GM12878 (cell line): ENCODE measurements around the gene BIRC3. TPM values are rescaled to one million over a fixed set of nuclear protein-coding genes. Genes with fewer than 3 reads are reported as not detected.

Source experiments
- BACH1 ChIP-seq: fragments of 450-650 bp; IDR thresholded peaks from 2 replicates; pipeline ENCODE4 v1.6.1; 2017; ENCODE audit warnings: mild to moderate bottlenecking, borderline replicate concordance
- CBFB ChIP-seq: IDR thresholded peaks from 2 replicates; pipeline ENCODE4 v1.6.1; 2016; ENCODE audit warnings: antibody characterized with exemption, low read depth
- CHD2 ChIP-seq: IDR thresholded peaks from 2 replicates; pipeline ENCODE4 v1.6.1; 2011; ENCODE audit warnings: low read depth, low read length, improper control_type of control experiment, borderline replicate concordance
- NBN ChIP-seq: fragments of 450-650 bp; IDR thresholded peaks from 2 replicates; pipeline ENCODE4 v1.6.1; 2016
- NKRF ChIP-seq: fragments of 450-650 bp; conservative IDR thresholded peaks from 2 replicates; pipeline ENCODE4 v1.6.1; 2017; ENCODE audit warnings: mild to moderate bottlenecking, moderate library complexity
- PAX5 ChIP-seq: IDR thresholded peaks from 2 replicates; pipeline ENCODE4 v1.6.1; 2011; ENCODE audit warnings: low read depth, low read length, borderline replicate concordance
- POLR2AphosphoS2 ChIP-seq: IDR thresholded peaks from 2 replicates; pipeline ENCODE4 v1.6.1; 2011; ENCODE audit warnings: low read depth, mild to moderate bottlenecking, low read length, improper control_type of control experiment, moderate library complexity
- SIX5 ChIP-seq: IDR thresholded peaks from 2 replicates; pipeline ENCODE4 v1.6.1; 2011; ENCODE audit warnings: mild to moderate bottlenecking, low read depth, low read length, moderate library complexity; ENCODE audit not compliant: severe bottlenecking
- TBL1XR1 ChIP-seq: IDR thresholded peaks from 2 replicates; pipeline ENCODE4 v1.6.1; 2012; ENCODE audit warnings: low read depth, low read length, improper control_type of control experiment
- TCF12 ChIP-seq: IDR thresholded peaks from 2 replicates; pipeline ENCODE4 v1.6.1; 2011; ENCODE audit warnings: low read depth, mild to moderate bottlenecking, low read length
- ZBED1 ChIP-seq: IDR thresholded peaks from 2 replicates; pipeline ENCODE4 v1.6.1; 2016; ENCODE audit warnings: borderline replicate concordance
- ZNF622 ChIP-seq: fragments of 450-650 bp; IDR thresholded peaks from 2 replicates; pipeline ENCODE4 v1.6.1; 2017; ENCODE audit warnings: mild to moderate bottlenecking, inconsistent platforms
- ZSCAN29 ChIP-seq: fragments of 450-650 bp; IDR thresholded peaks from 2 replicates; pipeline ENCODE4 v1.6.1; 2017; ENCODE audit warnings: mild to moderate bottlenecking, moderate library complexity
- polyA plus RNA-seq, 11 experiments: library from polyadenylated mRNA; depleted of rRNA in 4 of 11; unstranded in 6 of 11; stranded (reverse) in 5 of 11; fragments of >200 nt; fragmentation: Nextera tagmentation in 4 of 11; fragmentation: Illumina TruSeq in 1 of 11; extraction: Ambion mirVana in 4 of 11; extraction: Trizol in 1 of 11; gene quantifications; 1 replicate in 1 of 11; 2 replicates in 10 of 11; pipeline versions ENCODE4 v1.2.1 to v1.2.3, GENCODE V29; 2011 to 2016; ENCODE audit warnings: inconsistent platforms in 2 of 11, missing spikeins in 2 of 11, low read depth in 1 of 11
- total RNA-seq, 4 experiments: library from RNA; depleted of rRNA in 3 of 4; stranded (reverse); fragments of >200 nt in 3 of 4; fragmentation: Illumina TruSeq in 1 of 4; extraction: Trizol in 1 of 4; gene quantifications; 2 replicates each; pipeline versions ENCODE4 v1.2.1 to v1.2.3, GENCODE V29; 2013 to 2021
- TF ChIP-seq, protein P1 (sequence below): fragments of 150-350 bp; IDR thresholded peaks from 2 replicates; pipeline ENCODE4 v1.6.1; 2014; ENCODE audit warnings: mild to moderate bottlenecking, low read depth, low read length
- TF ChIP-seq, protein P2 (sequence below): fragments of 450-650 bp; IDR thresholded peaks from 2 replicates; pipeline ENCODE4 v1.6.1; 2018; ENCODE audit warnings: mild to moderate bottlenecking, low read depth, moderate library complexity; ENCODE audit not compliant: partially characterized antibody
- TF ChIP-seq, protein P3 (sequence below), 3 experiments: IDR thresholded peaks in 2 of 3; conservative IDR thresholded peaks in 1 of 3; 2 replicates each; pipeline ENCODE4 v1.5.1; 2011; ENCODE audit warnings: low read depth in 3 of 3, low read length in 3 of 3, mild to moderate bottlenecking in 3 of 3, control low read depth in 2 of 3, moderate library complexity in 2 of 3, inconsistent platforms in 1 of 3, mixed read lengths in 1 of 3; ENCODE audit not compliant: control insufficient read depth in 2 of 3, insufficient read depth in 1 of 3; ENCODE audit errors: extremely low read depth in 1 of 3
- TF ChIP-seq, protein P4 (sequence below): fragments of 450-650 bp; formaldehyde crosslinking; IDR thresholded peaks from 2 replicates; pipeline ENCODE4 v1.5.0; 2022; ENCODE audit warnings: mild to moderate bottlenecking, missing genetic modification characterization

Gene BIRC3
- total and polyA plus RNA-seq, 10 of the 15 experiments (the other 5 are each of a cell fraction or from before 2014, with no cell fraction given) = 42.1 to 351 (median 83.7) TPM

GRCh38 chr11:102317099-102317767, at the start of gene BIRC3 (continued):
- TF ChIP-seq, protein P1, sequence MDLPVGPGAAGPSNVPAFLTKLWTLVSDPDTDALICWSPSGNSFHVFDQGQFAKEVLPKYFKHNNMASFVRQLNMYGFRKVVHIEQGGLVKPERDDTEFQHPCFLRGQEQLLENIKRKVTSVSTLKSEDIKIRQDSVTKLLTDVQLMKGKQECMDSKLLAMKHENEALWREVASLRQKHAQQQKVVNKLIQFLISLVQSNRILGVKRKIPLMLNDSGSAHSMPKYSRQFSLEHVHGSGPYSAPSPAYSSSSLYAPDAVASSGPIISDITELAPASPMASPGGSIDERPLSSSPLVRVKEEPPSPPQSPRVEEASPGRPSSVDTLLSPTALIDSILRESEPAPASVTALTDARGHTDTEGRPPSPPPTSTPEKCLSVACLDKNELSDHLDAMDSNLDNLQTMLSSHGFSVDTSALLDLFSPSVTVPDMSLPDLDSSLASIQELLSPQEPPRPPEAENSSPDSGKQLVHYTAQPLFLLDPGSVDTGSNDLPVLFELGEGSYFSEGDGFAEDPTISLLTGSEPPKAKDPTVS = 0 out of 2 replicates have a peak, but pooled peaks have one; percentile 5
- TF ChIP-seq, protein P2, sequence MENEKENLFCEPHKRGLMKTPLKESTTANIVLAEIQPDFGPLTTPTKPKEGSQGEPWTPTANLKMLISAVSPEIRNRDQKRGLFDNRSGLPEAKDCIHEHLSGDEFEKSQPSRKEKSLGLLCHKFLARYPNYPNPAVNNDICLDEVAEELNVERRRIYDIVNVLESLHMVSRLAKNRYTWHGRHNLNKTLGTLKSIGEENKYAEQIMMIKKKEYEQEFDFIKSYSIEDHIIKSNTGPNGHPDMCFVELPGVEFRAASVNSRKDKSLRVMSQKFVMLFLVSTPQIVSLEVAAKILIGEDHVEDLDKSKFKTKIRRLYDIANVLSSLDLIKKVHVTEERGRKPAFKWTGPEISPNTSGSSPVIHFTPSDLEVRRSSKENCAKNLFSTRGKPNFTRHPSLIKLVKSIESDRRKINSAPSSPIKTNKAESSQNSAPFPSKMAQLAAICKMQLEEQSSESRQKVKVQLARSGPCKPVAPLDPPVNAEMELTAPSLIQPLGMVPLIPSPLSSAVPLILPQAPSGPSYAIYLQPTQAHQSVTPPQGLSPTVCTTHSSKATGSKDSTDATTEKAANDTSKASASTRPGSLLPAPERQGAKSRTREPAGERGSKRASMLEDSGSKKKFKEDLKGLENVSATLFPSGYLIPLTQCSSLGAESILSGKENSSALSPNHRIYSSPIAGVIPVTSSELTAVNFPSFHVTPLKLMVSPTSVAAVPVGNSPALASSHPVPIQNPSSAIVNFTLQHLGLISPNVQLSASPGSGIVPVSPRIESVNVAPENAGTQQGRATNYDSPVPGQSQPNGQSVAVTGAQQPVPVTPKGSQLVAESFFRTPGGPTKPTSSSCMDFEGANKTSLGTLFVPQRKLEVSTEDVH = peak; percentile 61
- TF ChIP-seq CHD2 (peak; percentile 90; the same call in 1 of the 2 replicates), PAX5 (peak; percentile 98), TCF12 (peak; percentile 97), NBN (peak; percentile 100), BACH1 (peak; percentile 96), ZBED1 (peak; percentile 96), CBFB (peak; percentile 99), NKRF (peak; percentile 90), POLR2AphosphoS2 (peak; percentile 98), TBL1XR1 (peak; percentile 98), ZSCAN29 (0 out of 2 replicates have a peak, but pooled peaks have one; percentile 61), SIX5 (no peak), ZNF622 (no peak)
- TF ChIP-seq, protein P3, sequence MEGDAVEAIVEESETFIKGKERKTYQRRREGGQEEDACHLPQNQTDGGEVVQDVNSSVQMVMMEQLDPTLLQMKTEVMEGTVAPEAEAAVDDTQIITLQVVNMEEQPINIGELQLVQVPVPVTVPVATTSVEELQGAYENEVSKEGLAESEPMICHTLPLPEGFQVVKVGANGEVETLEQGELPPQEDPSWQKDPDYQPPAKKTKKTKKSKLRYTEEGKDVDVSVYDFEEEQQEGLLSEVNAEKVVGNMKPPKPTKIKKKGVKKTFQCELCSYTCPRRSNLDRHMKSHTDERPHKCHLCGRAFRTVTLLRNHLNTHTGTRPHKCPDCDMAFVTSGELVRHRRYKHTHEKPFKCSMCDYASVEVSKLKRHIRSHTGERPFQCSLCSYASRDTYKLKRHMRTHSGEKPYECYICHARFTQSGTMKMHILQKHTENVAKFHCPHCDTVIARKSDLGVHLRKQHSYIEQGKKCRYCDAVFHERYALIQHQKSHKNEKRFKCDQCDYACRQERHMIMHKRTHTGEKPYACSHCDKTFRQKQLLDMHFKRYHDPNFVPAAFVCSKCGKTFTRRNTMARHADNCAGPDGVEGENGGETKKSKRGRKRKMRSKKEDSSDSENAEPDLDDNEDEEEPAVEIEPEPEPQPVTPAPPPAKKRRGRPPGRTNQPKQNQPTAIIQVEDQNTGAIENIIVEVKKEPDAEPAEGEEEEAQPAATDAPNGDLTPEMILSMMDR (IDR thresholded peaks at IDR 0.05 in 2 of 3, conservative IDR thresholded peaks at IDR 0.05 in 1 of 3; ENCODE audit: control insufficient read depth in 2 of 3, extremely low read depth in 1 of 3, insufficient read depth in 1 of 3, low read depth in 3 of 3, low read length in 3 of 3) = peak in 2 of 3 experiments; percentile 14 to 20; a peak in 2 of 6 replicates
- TF ChIP-seq, protein P4, sequence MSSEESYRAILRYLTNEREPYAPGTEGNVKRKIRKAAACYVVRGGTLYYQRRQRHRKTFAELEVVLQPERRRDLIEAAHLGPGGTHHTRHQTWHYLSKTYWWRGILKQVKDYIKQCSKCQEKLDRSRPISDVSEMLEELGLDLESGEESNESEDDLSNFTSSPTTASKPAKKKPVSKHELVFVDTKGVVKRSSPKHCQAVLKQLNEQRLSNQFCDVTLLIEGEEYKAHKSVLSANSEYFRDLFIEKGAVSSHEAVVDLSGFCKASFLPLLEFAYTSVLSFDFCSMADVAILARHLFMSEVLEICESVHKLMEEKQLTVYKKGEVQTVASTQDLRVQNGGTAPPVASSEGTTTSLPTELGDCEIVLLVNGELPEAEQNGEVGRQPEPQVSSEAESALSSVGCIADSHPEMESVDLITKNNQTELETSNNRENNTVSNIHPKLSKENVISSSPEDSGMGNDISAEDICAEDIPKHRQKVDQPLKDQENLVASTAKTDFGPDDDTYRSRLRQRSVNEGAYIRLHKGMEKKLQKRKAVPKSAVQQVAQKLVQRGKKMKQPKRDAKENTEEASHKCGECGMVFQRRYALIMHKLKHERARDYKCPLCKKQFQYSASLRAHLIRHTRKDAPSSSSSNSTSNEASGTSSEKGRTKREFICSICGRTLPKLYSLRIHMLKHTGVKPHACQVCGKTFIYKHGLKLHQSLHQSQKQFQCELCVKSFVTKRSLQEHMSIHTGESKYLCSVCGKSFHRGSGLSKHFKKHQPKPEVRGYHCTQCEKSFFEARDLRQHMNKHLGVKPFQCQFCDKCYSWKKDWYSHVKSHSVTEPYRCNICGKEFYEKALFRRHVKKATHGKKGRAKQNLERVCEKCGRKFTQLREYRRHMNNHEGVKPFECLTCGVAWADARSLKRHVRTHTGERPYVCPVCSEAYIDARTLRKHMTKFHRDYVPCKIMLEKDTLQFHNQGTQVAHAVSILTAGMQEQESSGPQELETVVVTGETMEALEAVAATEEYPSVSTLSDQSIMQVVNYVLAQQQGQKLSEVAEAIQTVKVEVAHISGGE (CRISPR knock-in tag) = no peak
